DND-41 (cell line): ENCODE results near the gene NECTIN2.

Source experiments
- ATAC-seq: fragments of 200-7000 bp; cut with Tn5 transposase; 3 replicates; pipeline ENCODE4 v1.9.1; 2021; ENCODE audit warnings: low read depth; ENCODE audit not compliant: insufficient read depth
- DNase-seq: peaks from one replicate; pipeline ENCODE4 v3.0.0-alpha.2; 2020
- H2AFZ ChIP-seq: 2 replicates; pipeline ENCODE4 v1.6.0; 2012; ENCODE audit warnings: low read depth, low read length
- H3K27ac ChIP-seq: 2 replicates; pipeline ENCODE4 v1.5.1; 2012; ENCODE audit warnings: low read length, inconsistent platforms
- H3K27me3 ChIP-seq: fragments of 200-600 bp; sonication (generic); 2 replicates; pipeline ENCODE4 v1.6.0; 2012; ENCODE audit warnings: low read length, mild to moderate bottlenecking, inconsistent platforms; ENCODE audit not compliant: insufficient read depth, poor library complexity
- H3K36me3 ChIP-seq: 2 replicates; pipeline ENCODE4 v1.5.1; 2012; ENCODE audit warnings: low read length, inconsistent platforms; ENCODE audit not compliant: insufficient read depth
- H3K4me1 ChIP-seq: 2 replicates; pipeline ENCODE4 v1.5.1; 2012; ENCODE audit warnings: mild to moderate bottlenecking, low read length; ENCODE audit not compliant: insufficient read depth
- H3K4me2 ChIP-seq: 2 replicates; pipeline ENCODE4 v1.6.0; 2012; ENCODE audit warnings: mild to moderate bottlenecking, moderate library complexity, low read length, inconsistent platforms; ENCODE audit not compliant: insufficient read depth
- H3K4me3 ChIP-seq, 2 experiments: fragments of 200-600 bp in 1 of 2; shearing (Covaris generic) in 1 of 2; 2 replicates each; pipeline ENCODE4 v1.5.1; 2012 to 2016; ENCODE audit warnings: inconsistent platforms in 2 of 2, low read length in 2 of 2, mild to moderate bottlenecking in 2 of 2, low read depth in 1 of 2, moderate library complexity in 1 of 2
- H3K79me2 ChIP-seq: 2 replicates; pipeline ENCODE4 v1.6.0; 2012; ENCODE audit warnings: low read length, inconsistent platforms; ENCODE audit not compliant: insufficient read depth
- H3K9ac ChIP-seq: 2 replicates; pipeline ENCODE4 v1.6.0; 2012; ENCODE audit warnings: low read depth, mild to moderate bottlenecking, inconsistent platforms, low read length, moderate library complexity
- H3K9me3 ChIP-seq: 2 replicates; pipeline ENCODE4 v1.5.1; 2012; ENCODE audit warnings: low read length, moderate library complexity, mild to moderate bottlenecking, inconsistent platforms; ENCODE audit not compliant: insufficient read depth, severe bottlenecking
- H4K20me1 ChIP-seq: 2 replicates; pipeline ENCODE4 v1.6.0; 2012; ENCODE audit warnings: low read length; ENCODE audit not compliant: insufficient read depth
- EZH2 ChIP-seq: IDR thresholded peaks from 3 replicates; pipeline ENCODE4 v1.6.1; 2012; ENCODE audit warnings: borderline replicate concordance, low read depth, mild to moderate bottlenecking, moderate library complexity, low read length, inconsistent platforms; ENCODE audit not compliant: severe bottlenecking
- TF ChIP-seq, protein P1 (sequence below): IDR thresholded peaks from 2 replicates; pipeline ENCODE4 v1.5.1; 2012; ENCODE audit warnings: borderline replicate concordance, low read length, moderate library complexity, mild to moderate bottlenecking; ENCODE audit not compliant: poor library complexity, severe bottlenecking; ENCODE audit errors: extremely low read depth

NECTIN2 gene

DNA sequence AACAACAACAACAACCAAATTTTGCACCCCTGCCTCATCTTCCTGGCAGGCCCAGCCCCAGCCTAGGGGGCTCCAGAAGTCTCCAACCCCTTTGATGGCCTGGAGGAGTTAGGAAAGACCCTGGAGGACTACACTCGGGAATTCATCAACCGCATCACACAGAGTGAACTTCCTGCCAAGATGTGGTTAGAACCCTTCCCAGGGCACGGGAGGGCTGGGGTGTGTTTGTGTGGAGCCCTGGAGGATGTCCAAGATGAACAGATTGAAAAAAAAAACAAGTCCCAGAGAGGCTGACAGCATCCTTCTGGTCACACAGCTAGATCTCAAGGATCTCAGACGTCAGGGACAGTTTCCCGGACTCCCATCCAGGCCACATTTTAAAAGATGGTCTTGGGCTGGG lies 81.6 kb downstream of the NECTIN2 start:
- no peaks in the 10 kb centered on the region for H3K4me1 ChIP-seq
- no peak overlapping the region for H3K9ac ChIP-seq
- H3K27ac ChIP-seq = no peak overlapping the region
- TF ChIP-seq, protein P1, sequence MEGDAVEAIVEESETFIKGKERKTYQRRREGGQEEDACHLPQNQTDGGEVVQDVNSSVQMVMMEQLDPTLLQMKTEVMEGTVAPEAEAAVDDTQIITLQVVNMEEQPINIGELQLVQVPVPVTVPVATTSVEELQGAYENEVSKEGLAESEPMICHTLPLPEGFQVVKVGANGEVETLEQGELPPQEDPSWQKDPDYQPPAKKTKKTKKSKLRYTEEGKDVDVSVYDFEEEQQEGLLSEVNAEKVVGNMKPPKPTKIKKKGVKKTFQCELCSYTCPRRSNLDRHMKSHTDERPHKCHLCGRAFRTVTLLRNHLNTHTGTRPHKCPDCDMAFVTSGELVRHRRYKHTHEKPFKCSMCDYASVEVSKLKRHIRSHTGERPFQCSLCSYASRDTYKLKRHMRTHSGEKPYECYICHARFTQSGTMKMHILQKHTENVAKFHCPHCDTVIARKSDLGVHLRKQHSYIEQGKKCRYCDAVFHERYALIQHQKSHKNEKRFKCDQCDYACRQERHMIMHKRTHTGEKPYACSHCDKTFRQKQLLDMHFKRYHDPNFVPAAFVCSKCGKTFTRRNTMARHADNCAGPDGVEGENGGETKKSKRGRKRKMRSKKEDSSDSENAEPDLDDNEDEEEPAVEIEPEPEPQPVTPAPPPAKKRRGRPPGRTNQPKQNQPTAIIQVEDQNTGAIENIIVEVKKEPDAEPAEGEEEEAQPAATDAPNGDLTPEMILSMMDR = no peak
- TF ChIP-seq EZH2 = no peak
- H4K20me1 ChIP-seq = no peaks in the 10 kb centered on the region; the same call in 1 of the 2 replicates
- H3K27me3 ChIP-seq = peaks cover 7% of the 10 kb centered on the region
- no peak overlapping the region for H3K4me2 ChIP-seq
- no peaks in the 10 kb centered on the region for H3K9me3 ChIP-seq
- DNase-seq (no peak), ATAC-seq (no peak)
- no peak overlapping the region for H3K4me3 ChIP-seq
- H3K79me2 ChIP-seq = no peaks in the 10 kb centered on the region
- no peak overlapping the region for H2AFZ ChIP-seq
- no peaks in the 10 kb centered on the region for H3K36me3 ChIP-seq

DNA sequence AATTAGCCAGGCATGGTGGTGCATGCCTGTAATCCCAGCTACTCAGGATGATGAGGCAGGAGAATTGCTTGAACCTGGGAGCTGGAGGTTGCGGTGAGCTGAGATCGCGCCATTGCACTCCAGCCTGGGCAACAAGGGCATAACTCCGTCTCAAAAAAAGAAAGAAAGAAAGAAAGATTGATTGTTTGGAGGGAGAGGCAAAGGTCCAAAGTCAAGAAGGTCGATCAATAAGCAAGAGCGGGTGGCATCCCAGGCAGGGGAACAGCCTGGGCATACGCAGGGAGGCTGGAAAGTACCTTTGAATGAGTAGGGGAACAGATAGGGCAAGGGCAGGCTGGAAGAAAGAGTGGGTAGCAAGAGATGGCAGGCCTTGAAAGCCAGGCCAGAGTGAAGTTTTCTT lies 84.0 kb downstream of the NECTIN2 start:
- Histone ChIP-seq H3K27ac (no peak overlapping the region), H3K4me2 (no peak overlapping the region), H3K27me3 (peaks cover 2% of the 10 kb centered on the region), H4K20me1 (no peaks in the 10 kb centered on the region), H3K4me1 (no peaks in the 10 kb centered on the region), H3K9ac (no peak overlapping the region), H3K79me2 (no peaks in the 10 kb centered on the region), H3K4me3 (no peak overlapping the region), H3K36me3 (no peaks in the 10 kb centered on the region), H2AFZ (no peak overlapping the region), H3K9me3 (no peaks in the 10 kb centered on the region)
- ATAC-seq (no peak), DNase-seq (no peak)
- TF ChIP-seq, protein P1 = no peak
- no peak for TF ChIP-seq EZH2

DNA sequence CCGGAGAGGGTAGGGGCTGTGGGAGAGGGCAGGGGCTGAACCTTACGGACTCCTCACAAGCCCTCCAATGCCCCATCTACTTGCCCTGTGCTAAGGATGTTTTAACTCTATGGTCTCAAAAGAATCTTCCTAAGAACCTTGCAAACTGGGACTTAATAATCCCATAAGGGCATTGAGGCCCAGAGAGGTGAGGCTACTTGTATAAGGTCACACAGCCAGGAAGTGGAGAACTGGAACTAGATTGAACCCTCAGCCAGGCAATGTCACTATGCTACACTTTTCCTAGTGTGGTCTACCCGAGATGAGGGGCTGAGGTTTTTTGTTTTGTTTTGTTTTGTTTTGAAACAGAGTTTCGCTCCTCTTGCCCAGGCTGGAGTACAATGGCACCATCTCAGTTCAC lies 85.4 kb downstream of the NECTIN2 start:
- no peaks in the 10 kb centered on the region for H3K36me3 ChIP-seq
- H3K4me1 ChIP-seq = no peaks in the 10 kb centered on the region
- H4K20me1 ChIP-seq = no peaks in the 10 kb centered on the region
- no peak for DNase-seq
- H3K27ac ChIP-seq = no peak overlapping the region
- no peaks in the 10 kb centered on the region for H3K9me3 ChIP-seq
- TF ChIP-seq, protein P1 = no peak
- TF ChIP-seq EZH2 = no peak
- no peak overlapping the region for H3K4me3 ChIP-seq
- no peak overlapping the region for H3K4me2 ChIP-seq
- H3K79me2 ChIP-seq = no peaks in the 10 kb centered on the region
- peaks cover 2% of the 10 kb centered on the region for H3K27me3 ChIP-seq
- no peak for ATAC-seq
- no peak overlapping the region for H3K9ac ChIP-seq
- H2AFZ ChIP-seq = no peak overlapping the region
